Activated T-cell treated with anti-CD3 and anti-CD28 coated beads for 48 hours (primary cell): Measurements from ENCODE around the gene KLHL29.

Experiments
- DNase-seq: peaks from one replicate; pipeline ENCODE4 v3.0.0-alpha.2; 2020; ENCODE audit warnings: low read depth

Gene KLHL29

DNA sequence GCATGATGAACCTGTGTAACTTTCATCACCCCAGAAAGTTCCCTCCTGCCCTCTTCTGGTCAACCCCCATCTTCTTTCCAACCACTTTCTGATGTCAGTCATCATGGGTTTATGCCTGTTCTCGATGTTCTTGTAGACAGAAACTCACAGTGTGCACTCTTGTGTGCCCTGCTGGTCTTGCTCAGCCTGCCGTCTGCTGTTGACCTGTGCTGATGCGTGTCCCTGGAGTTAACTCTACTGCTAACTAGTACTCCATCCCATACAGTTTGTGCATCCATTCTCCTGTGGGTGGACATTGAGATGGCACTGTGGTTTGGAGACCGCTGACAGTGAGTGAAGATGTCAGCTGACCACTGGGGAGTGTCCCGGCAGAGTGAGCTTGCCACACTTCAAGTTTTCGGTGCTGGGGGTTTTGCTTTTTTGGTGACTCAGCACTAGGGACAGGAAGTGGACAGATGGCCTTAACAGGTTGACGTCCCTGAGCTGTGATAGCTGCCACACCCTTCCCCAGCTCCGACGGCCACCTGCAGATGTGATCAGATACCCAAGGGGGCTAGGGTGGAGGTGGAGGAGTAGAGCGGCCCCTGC, 14.8 kb downstream of the KLHL29 start:
- no peak for DNase-seq

DNA sequence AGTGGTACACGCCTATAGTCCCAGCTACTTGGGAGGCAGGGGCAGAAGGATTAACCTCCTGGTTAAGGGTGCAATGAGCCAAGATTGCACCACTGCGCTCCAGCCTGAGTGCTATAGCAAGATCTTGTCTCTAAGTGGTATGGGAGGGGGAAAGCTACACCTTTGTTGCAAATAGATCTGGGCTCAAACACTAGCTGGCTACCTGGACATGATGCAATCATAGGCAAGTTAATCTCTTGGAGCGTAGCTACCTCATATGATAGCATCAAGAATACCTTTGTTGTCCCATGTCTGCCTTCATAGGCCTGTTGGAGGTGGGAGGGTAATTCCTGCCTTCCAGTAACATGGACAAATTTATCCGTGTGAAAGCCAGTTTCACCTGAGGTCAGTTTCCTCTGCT, 15.7 kb downstream of the KLHL29 start:
- no peak for DNase-seq

DNA sequence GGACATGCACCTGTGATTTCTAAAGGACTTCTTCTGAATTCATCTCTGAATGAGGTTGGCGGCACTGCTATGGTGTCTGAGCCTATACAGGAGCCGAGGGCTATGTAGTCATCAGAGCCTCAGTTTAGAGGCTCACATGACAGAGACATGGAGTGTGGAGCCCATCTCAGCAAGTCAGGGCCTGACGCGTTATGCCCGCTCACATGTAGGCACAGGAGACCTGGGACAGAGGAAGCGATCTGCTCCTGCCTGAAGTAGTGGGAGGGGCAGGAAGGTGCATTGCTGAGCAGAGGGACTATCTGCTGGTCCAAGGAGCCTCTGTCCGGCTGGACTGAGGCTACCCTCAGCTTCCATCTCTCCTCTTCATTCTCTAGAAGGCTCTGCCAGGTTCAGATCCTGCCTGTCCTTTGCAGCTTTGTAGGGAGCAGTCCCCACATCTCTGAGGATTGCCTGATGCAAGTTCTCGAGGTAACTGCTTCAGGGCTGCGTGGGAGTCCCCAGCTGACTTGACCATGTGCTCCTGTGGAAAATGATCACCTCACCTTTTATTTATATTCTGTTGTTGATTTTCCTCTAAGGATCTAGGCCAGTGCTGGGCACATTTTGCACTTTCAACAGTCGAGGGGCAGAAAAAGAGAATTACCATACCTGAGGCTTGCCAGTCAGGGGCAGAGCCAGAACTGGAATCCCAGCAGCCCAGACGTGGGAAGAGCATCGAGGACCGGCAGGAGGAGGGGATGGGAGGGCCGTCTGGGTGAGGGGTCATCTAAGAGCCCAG, 16.6 kb downstream of the KLHL29 start:
- DNase-seq = no peak

DNA sequence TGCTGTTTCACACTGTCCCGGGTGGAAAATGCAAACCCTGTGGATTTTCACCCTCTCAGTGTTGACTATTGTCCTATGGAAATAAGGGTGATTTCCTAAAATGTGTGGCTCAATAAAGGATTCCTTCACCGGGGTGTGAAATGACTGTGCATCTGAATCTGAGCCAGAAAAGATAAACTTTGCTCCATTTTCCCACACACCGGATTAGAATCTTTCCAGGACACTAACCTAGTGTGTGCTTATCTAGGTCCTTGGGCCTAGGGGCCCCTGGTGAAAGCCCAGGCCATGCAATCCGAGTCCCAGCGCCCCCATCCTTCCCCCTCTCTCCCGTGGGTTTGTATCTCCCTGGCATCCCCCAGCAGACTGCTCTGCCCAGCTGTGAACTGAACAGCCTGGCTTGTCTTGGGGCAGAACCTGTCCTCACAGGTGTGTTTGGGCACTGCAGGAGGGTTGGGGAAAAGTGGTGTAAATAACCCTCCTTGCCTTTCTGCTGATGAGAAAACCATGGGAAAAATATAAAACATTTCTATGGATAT, 17.3 kb downstream of the KLHL29 start:
- no peak for DNase-seq

DNA sequence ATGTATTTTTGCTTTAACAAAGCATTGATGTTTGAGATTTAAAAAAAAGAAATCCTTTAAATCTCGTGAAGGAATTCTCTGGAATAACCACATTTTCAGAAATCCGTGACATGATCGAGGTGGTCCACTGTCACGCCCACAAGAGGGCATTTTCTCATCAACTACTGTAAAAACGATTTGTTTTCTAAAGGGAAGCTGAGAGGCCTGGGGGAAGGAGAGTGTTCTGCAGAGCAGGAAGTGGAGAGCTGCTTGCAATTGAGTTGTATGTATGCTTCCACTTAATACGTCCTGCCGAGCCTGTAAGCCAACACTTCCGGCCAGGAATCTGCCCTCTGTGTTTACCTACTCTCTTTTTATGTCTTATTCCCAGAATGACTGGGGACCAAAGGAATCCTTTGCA, 19.4 kb downstream of the KLHL29 start:
- no peak for DNase-seq

DNA sequence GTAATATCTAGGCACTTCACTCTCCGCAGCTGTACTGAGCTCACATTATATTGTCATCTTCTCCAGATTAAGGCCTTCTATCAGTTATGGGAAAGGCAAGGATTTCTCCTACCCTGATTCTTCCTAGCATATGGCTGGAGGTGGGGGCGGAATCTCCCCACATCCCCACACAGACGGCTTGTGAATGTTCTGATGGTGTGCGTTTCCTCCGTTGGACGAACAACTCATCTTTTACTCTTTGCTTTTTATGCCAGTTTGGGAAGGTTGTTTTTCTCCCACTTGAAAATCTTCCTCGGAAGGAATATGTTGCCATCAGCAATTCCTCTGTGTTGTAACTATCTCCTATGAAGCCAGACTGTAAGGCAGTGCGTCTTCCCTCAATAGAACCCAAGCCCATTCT, 24.3 kb downstream of the KLHL29 start:
- no peak for DNase-seq

DNA sequence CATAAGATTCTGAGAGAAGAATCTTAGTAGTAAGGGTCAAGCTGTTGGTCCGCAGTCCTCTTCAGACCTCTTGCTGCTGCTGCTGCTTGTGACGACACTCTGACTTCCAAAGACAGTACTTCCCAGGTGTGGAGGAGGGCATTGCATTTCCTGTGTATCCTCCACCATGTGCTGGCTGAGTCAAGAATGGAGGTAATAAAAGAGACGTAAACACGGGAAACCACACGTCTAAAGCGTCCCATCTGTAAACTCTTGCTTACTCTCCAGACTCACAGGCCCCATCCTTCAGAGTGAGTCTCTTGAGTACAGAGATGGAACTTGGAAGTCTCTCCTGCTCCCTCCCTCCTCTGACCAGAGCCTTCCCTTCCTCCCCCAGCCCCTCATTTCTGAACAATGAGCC, 25.6 kb downstream of the KLHL29 start:
- no peak for DNase-seq

DNA sequence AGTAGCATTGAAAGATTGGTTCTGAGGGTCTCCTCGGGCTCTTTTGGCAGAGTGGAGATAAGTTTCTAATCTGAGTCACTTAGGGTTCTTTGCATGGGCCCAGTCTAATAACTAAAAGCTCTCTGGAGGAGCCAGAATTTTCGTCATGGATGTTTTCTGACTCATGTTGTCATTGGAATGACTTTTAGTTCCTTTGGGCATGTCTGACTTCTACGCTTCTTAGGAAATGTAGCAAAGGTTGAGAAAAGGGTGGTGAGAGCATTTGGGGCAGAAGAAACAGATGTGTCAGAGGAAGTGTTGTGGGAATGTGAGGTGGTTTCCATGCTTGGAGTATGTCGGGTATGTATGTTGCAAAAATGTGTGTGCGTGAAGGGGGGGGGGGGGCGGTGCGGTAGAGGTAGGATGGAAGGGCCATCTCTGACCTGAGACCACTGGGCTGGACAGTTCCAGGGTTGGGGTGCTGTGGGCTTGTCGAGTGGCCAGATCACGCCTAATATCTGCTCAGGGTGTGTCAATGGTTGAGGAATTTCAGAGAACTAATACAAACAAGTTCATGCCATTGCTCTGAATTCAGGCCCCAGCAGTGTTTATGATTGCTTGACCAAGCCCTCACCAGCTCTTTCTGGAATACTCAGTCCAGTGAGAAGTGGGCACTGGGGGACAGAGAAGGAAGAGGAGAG, 26.9 kb downstream of the KLHL29 start:
- no peak for DNase-seq

DNA sequence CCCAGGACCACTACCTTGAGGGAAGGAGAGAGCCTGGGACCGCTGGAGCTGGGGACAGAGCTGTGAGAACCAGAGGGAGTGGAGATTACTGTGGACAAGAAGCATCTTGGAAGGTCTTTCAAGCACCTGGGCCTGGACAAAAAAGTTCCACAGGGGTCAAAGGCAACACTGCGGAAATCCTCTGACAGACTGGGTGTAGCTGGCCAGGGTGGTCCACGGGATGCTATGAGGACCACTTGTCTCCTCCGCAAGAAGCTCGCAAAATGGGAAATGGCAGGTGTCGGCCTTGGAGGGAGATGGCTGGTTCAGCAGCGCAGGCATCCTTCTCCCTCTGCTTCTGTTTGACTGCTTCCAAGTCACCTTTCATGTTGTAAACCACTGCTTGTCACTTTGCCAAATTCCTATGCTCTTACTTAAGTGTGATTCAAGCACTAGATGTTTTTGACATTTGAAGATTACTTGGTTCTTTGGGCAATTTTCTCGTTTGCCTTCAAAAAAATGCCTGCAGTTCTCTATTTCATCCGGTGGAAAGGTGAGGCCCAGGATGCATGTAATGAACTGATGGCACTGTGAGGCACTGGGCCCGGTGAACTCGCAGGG, 27.7 kb downstream of the KLHL29 start:
- DNase-seq = no peak

DNA sequence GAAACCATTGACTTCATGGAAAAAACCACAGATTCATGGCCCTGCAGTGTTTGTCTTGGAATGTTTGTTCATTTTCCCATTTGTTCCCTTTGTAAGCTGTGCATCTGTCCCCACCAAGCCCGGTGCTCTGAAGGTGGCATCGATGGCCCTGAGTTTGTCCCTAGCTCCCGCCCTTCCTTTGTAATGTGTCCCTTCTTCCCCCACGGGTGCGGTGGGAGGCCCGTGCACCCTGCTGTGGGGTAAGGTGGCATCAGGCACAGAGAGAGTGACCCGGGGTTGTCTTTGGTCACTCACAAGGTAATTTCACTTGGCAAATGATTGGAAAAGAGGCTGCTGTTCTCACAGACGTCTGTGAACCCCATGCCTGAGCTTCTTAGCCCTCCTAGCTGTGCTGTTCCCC, 28.7 kb downstream of the KLHL29 start:
- DNase-seq = no peak

DNA sequence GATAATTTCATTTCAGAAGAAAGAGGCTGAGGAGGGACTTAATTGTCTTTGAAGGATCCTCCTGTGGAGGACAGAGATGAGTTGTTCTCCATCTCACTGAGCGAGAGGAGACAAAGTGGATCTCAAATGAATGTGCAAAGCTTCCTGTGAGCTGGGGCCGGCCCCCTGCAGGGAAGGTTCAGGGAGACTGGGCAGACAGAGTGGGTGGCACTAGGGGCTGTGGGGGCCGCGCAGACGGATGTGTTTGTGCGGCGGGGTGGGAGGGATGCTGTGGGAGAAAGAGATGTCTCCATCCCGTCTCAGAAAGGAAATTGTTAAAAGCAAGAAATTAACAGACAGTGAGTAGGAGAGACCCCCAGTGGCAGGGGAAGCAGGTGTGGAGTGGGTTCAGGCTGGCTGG, 29.1 kb downstream of the KLHL29 start:
- DNase-seq = no peak

DNA sequence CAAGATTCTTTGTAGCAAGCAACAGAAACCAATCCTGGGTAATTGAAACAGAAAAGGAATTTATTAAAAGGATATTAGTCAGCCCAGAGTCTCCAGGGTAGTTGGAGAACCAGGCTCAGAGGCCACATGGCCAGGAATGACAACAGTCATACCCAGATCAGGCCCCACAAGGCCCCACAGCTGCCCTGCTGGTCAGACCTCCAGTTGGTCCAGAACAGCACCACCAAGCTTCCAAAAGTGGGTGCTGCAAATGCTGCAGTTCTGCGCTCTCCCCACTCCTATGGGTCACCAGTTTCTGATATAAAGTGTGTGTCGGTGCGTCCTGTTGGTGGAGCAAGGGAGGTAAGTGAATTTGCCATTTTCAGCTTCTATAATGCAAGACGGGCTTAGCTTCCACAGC, 29.9 kb downstream of the KLHL29 start:
- no peak for DNase-seq

DNA sequence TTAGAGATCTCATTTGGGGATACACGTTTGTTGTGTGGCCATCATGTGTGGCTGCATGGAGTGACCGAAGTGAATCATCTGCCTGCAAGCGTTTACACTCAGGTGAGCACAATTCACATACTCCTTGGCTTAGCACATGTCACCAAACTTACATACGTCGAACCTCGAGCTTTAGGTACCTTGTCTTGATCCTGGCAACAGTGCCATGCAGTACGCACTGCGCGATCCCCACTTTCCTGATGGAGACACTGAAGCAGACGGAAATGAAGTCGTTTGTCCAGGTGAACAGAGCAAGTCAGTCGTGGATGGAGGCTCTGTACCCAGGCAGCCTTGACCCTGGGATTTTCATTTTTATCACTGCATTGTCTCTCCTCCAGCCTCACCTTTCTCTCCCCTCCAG, 32.3 kb downstream of the KLHL29 start:
- DNase-seq = no peak

DNA sequence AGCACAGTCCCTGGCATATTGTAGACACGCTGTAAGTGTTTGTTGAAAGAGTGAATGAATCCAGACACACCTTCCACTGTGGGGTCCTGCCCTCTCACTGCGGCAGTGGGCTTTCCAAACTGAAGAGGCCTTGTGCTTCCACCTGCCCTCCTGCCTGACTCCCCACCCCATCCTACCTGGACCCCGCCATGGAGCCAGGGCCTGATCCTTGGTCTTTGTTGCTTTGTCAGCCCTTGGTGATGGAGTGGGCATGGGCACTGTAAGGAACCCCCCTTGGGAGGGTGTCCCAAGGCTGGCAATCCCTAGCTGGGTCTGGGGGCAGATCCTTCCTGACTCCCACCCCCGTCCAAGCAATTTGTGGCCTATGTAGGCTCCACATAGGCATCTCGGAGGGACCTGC, 33.1 kb downstream of the KLHL29 start:
- DNase-seq = no peak

DNA sequence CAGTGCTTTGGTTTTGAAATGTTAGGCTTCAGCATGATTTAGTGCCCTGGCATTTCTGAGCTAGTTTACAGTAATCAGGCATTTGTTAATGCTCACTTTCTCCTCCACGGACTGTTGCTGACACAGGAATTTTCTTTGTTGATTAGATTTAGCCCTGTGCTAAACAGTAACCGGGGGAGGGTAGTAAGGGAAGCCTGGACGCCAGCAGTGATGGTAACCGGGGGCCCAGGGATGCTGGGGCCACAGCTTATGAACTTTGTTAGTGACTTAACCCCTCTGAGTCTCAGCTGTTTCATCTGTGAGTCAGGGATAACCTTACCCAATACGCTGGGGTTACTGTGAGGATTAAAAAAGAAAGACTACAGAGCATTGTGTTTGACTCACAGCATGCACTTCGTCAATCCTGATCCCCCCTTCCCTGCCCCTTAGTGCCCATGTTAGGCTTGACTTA, 33.5 kb downstream of the KLHL29 start:
- no peak for DNase-seq

DNA sequence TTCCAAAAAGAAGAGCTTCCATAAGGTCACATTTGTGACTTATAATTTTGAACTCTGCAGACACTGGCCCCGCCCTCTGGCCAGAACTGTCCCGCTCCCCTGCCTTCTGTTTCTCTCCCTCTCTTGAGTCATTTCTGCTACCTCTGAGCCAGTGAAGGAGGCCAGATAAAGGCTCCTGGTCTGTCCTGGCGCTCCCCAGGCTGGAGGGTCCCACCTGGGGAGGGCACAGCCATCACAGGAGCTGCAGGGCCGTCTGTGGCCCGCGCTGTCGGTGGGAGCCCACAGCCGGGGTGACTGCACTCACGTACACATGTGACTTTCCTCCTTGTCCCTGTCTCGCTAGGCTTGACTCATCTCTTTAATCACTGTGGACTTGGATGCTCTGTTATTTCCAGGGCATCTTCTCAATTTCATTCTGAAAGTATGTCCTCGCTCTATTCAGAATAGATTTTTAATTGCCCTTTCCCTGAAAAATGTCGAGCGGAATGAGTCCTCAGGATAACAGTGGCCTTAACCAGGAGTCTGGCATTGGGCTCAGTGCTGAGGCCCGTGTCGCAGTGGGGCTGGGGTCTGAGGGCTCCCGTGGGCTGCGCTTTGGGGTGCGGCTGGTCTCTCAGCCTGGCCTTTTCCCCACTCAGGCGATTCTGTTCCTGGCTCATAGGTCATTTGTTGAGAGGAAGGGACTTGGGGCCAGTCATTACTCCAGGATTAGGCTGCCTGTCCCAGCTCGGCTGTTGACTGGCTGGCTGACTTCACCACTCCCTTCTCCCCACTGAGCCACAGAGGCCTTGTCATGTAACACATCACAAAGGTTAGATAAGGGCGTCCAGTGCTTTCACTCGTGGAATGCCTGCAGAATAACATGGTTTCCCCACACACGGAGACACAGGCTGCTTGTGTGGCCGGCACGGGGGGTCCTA, 34.5 kb downstream of the KLHL29 start:
- DNase-seq = no peak

DNA sequence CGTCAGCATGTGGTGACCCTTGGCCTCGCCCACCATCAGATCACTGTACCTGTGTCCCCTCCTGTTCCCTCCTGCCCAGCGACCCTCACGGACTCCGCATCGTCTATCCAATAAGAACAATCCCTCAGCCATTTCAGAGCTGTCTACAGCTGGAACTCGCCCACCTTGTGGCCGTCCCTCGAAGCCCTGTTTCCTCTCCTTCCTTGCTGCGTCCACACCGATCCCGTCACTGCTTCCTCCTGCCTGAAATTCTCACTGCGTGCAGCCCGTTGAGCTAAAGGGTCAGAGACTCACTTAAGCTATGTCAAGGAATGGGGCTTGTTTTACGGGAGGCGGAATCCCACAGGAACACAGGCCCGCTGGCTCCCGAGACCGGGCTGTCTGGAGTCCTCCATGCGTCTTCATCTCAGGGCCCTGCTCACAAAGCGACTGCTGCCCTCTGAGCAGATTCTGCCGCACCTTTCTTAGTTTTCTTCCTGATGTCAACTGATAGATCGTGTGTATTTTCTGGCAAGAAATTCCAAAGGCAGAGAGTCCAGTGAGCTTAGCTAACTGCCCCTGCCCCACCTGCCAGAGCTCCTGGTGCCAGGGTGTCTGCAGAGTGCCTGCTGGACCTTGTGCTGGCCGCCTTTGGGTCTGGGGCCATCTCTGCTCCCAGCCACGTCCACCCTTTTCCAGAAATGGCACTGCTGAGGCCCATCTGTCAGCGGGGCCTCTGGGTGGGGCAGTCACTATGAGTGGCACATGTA, 35.3 kb downstream of the KLHL29 start:
- DNase-seq = no peak

DNA sequence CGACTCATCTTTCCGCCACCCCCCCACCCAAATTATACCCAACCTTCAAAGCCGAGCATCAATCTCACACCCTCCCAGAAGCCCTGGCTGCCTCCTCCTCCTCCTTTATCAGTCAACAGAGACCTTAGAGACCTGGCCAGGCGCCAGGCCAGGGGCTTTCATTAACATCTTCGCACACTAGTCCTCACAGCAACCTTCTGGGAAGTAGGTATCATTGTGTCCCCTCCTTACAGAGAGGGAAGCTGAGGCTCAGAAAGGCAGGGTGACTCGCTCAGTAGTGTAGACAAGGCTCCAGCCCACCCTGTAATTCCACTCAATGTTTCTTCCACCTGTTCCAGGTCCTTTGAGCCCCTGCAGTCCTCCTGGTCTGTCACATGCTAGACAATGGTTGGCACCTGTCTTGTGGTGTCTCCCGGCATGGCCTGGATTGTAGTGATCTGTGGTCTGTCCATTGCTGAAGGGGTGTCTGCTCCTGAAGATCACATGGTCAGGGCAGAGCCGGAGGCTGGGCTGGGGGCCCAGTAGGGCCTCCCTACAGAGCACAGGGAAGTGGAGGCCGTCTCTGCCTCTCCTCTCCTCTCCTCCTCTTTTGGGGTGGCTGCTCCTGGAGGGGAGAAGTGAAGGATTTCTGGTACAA, 36.0 kb downstream of the KLHL29 start:
- DNase-seq = no peak

DNA sequence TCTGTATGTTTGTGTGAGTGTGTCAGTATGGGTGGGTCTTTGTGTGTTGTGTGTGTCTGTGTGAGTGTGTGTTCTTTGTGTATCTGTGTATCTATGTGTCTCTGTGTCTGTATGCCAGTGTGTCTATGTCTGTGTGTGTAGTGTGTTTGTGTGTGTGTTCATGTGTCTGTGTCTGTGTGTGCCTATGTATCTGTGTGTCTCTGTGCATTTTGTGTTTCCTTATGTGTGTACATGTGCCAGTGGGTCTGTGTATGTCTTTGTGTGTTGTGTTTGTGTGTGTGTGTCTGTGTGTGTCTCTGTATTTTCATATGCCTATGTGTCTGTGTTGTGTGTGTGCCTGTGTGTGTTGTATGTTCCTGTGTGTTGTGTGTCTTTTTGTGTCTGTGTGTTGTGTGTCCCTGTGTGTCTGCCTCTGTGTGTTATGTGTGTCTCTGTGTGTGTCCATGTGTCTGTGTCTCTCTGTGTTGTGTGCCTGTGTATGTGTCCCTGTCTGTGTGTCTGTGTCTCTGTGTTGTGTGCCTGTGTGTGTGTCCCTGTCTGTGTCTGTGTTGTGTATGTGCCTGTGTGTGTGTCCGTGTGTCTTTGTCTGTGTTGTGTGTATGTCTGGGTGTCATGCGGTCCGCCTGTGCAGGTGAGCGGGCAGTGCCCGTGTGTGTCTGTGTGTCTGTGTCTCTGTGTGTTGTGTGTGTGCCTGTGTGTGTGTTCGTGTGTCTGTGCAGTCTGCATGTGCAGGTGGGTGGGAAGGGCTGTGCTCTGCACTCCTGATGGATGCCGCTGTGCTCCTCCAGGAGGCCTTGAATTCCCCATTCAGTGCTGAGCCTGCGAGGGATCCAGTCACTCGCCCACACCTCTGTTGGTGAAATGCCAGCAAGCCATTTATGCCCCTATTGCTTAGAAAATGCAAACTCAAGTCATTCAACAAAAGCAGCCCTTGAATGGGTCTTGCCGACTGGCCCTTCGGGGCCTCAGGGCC, 37.4 kb downstream of the KLHL29 start:
- DNase-seq = no peak
